ENCODE results near the gene TBX19. TPM values are rescaled to one million over a fixed set of nuclear protein-coding genes. Genes with fewer than 3 reads are reported as not detected.

The TBX19 gene
- total and polyA plus RNA-seq, 3 donors from 2014 or later, result 1.9 to 2.7 (median 2.7) TPM

DNA sequence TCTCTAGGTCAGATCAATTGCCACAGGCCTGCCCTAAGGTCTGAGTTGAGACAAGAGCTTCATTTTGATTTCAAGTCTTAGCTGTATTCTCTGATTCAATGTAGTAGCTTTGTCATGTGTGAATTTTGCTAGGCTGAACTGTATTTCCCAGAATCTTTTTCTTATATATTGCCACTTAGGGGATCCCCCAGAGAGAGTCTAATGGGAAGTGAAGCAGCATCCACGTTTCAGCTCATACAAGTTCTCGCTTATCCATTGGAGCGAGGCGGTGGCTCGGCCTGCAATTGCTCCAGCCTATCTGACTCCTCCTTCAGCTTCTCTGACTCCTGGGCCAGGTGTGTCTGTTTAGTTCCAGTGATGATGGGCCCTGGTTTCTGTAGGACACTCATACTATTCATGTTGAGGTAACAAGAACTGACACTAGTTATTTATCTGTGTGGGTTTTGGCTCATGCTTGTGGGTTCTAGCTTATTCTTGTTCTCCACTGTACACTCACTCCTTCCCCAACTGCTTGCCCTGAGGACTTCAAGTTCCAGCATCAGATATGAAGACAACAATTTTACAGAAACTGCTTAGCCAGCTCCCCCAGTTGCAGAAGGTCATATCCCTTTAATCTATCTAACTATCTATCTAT lies 48.2 kb downstream of the TBX19 start:
- Histone ChIP-seq H3K4me1 (no peaks in the 10 kb centered on the region), H3K27ac (no peak overlapping the region), H3K9me3 (no peaks in the 10 kb centered on the region), H3K27me3 (no peaks in the 10 kb centered on the region), H3K4me3 (no peak overlapping the region), H3K36me3 (ENCODE audit: low read depth, missing control alignments) (no peaks in the 10 kb centered on the region)
- no peak for DNase-seq
- TF ChIP-seq CTCF (IDR thresholded peaks at IDR 0.05) (no peak), POLR2A (IDR thresholded peaks at IDR 0.05) (no peak)
- 91 to 92% methylated on average over 5 of the region's 5 CpGs for WGBS, 2 donors
- intact Hi-C loops (cut with DNase I; ENCODE audit: low total_unique reads), result no loop called here

GRCh38 chr1:168330285-168330684 lies 49.6 kb downstream of the TBX19 start:
- no peak for TF ChIP-seq CTCF (IDR thresholded peaks at IDR 0.05)
- no peak for TF ChIP-seq POLR2A (IDR thresholded peaks at IDR 0.05)
- Histone ChIP-seq H3K36me3 (ENCODE audit: low read depth, missing control alignments) (no peaks in the 10 kb centered on the region), H3K4me3 (no peak overlapping the region), H3K27ac (no peak overlapping the region), H3K27me3 (no peaks in the 10 kb centered on the region), H3K9me3 (no peaks in the 10 kb centered on the region), H3K4me1 (no peaks in the 10 kb centered on the region)
- 94 to 97% methylated on average over 3 of the region's 3 CpGs for WGBS, 2 donors
- intact Hi-C loops (cut with DNase I; ENCODE audit: low total_unique reads), result no loop called here
- DNase-seq, result no peak

DNA sequence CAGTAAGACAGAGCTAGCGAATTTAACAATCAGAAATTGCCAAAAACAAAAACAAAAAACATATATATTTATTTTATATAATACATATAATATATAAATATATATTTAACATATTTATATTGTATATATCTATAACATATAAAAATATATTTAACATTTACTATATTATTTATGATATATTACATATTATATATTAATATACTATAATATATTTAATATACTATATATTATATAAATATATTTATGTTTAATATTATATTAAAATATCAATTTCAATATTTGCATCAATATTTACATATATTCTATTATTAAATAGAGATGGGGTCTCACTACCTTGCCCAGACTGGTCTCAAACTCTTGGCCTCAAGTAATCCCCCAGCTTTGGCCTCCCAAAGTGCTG lies 50.9 kb downstream of the TBX19 start:
- no peak for DNase-seq
- 97 to 98% methylated on average over 1 of the region's 1 CpG for WGBS, 2 donors
- H3K9me3 ChIP-seq, result no peaks in the 10 kb centered on the region
- H3K4me3 ChIP-seq, result no peak overlapping the region
- TF ChIP-seq CTCF (IDR thresholded peaks at IDR 0.05) (no peak), POLR2A (IDR thresholded peaks at IDR 0.05) (no peak)
- H3K4me1 ChIP-seq, result no peaks in the 10 kb centered on the region
- H3K36me3 ChIP-seq (ENCODE audit: low read depth, missing control alignments), result no peaks in the 10 kb centered on the region
- no peak overlapping the region for H3K27ac ChIP-seq
- intact Hi-C loops (cut with DNase I; ENCODE audit: low total_unique reads), result no loop called here
- no peaks in the 10 kb centered on the region for H3K27me3 ChIP-seq

DNA sequence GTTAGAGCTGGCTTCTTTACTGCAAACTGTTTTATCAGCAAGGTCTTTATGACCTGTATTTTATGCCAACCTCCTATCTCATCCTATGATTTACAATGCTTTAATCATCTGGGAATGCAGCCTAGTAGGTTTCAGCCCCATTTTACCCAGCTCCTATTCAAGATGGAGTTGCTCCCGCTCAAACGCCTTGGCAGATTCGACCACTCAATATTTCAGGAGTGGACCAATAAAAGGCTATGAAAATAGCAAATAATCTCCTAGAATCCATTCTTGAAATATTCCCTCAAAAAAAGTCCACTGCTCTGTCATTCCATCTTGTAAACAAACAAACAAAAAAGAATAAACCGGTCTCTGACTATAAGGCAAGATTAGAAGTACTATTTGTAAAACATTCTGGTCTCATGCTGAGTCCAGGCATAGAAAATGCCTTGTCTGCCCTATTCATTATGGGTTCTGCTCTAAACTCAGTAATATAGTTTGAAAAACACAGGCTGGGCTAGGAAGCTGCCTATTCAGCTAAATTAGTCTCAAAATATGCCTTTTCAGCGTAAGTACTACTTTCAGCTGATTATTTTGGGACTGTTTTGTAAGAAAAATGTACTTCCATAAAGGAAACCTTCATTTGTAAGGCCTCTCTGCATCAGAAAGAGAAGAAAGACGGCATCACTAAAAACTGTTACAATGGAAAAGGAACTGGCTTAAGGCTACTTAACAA lies 53.0 kb downstream of the TBX19 start:
- DNase-seq, result no peak
- intact Hi-C loops (cut with DNase I; ENCODE audit: low total_unique reads), result no loop called here

More for the DNA sequence above, 53.0 kb downstream of the TBX19 start:
- H3K27ac ChIP-seq, result no peak overlapping the region
- WGBS, 2 donors, result 50 to 76% methylated on average over 6 of the region's 6 CpGs
- no peaks in the 10 kb centered on the region for H3K36me3 ChIP-seq (ENCODE audit: low read depth, missing control alignments)
- no peaks in the 10 kb centered on the region for H3K4me1 ChIP-seq
- no peaks in the 10 kb centered on the region for H3K27me3 ChIP-seq
- no peak for TF ChIP-seq POLR2A (IDR thresholded peaks at IDR 0.05)
- TF ChIP-seq CTCF (IDR thresholded peaks at IDR 0.05), result no peak
- no peak overlapping the region for H3K4me3 ChIP-seq
- no peaks in the 10 kb centered on the region for H3K9me3 ChIP-seq

Measured in testis (tissue), 3 donors.